NCI-H345 (cell line): Measurements from ENCODE around the gene GALNT14.
"Not testable (repeated sequence)": the region's sequence is repeated elsewhere in the genome, so short reads cannot be mapped to it uniquely, and the experiment has no call there.

Experiments
- DNase-seq: peaks from one replicate; lab custom pipeline; 2025; lab: John Stamatoyannopoulos, UW

Gene GALNT14

GRCh38 chr2:31138037-31138962 is at the start of gene GALNT14:
Gene GALNT14 (minus strand): TSS chr2:31138440. CDS start chr2:31138086, 354 bp downstream.
- DNase-seq: peak; percentile 65

- no peak for DNase-seq
Observed at GRCh38 chr2:31187166-31187565, 48.9 kb upstream of the GALNT14 start.

GRCh38 chr2:31183973-31184372 is 45.7 kb upstream of the GALNT14 start:
- not testable (repeated sequence) for DNase-seq

- DNase-seq: no peak
Observed at GRCh38 chr2:31176742-31177141, 38.5 kb upstream of the GALNT14 start.

GRCh38 chr2:31171142-31171541 is 32.9 kb upstream of the GALNT14 start:
- no peak for DNase-seq

- peak; percentile 67 for DNase-seq
Observed at GRCh38 chr2:31170071-31170698, 31.9 kb upstream of the GALNT14 start.

- DNase-seq: no peak
Observed at GRCh38 chr2:31168291-31168690, 30.1 kb upstream of the GALNT14 start.

GRCh38 chr2:31166925-31167324 is 28.7 kb upstream of the GALNT14 start:
- DNase-seq: no peak

GRCh38 chr2:31163011-31163539 is 24.8 kb upstream of the GALNT14 start:
- DNase-seq: no peak

- DNase-seq: no peak
Observed at GRCh38 chr2:31161637-31162036, 23.4 kb upstream of the GALNT14 start.

GRCh38 chr2:31151501-31151900 is 13.3 kb upstream of the GALNT14 start:
- no peak for DNase-seq

GRCh38 chr2:31150120-31150670 is 12.0 kb upstream of the GALNT14 start:
- DNase-seq: no peak

- no peak for DNase-seq
Observed at GRCh38 chr2:31148514-31148913, 10.3 kb upstream of the GALNT14 start.

- DNase-seq: no peak
Observed at GRCh38 chr2:31147645-31148044, 9.4 kb upstream of the GALNT14 start.

GRCh38 chr2:31142110-31142509 is 3.9 kb upstream of the GALNT14 start:
- DNase-seq: no peak

GRCh38 chr2:31141443-31142085 is 3.3 kb upstream of the GALNT14 start:
- no peak for DNase-seq

- no peak for DNase-seq
Observed at GRCh38 chr2:31140151-31140550, 1.9 kb upstream of the GALNT14 start.

- no peak for DNase-seq
Observed at GRCh38 chr2:31139671-31140070, 1.4 kb upstream of the GALNT14 start.

GRCh38 chr2:31137211-31138036 is 816 bp downstream of the GALNT14 start:
- peak; percentile 27 for DNase-seq

- no peak for DNase-seq
Observed at GRCh38 chr2:31136732-31137131, 1.5 kb downstream of the GALNT14 start.

- DNase-seq: no peak
Observed at GRCh38 chr2:31136000-31136399, 2.2 kb downstream of the GALNT14 start.
